NCI-H2107 (cell line): ENCODE measurements around the gene PHOSPHO2.
"Not testable (repeated sequence)": the region's sequence is repeated elsewhere in the genome, so short reads cannot be mapped to it uniquely, and the experiment has no call there.

Experiments used
- DNase-seq: peaks from one replicate; lab custom pipeline; 2025; lab: John Stamatoyannopoulos, UW

The PHOSPHO2 gene

GRCh38 chr2:169684135-169684565 is 10.1 kb upstream of the PHOSPHO2 start:
- no peak for DNase-seq

- not testable (repeated sequence) for DNase-seq
Measured at GRCh38 chr2:169684712-169685111, 9.6 kb upstream of the PHOSPHO2 start.

GRCh38 chr2:169686825-169687224 is 7.4 kb upstream of the PHOSPHO2 start:
- DNase-seq, result not testable (repeated sequence)

- DNase-seq, result not testable (repeated sequence)
Measured at GRCh38 chr2:169687943-169688342, 6.3 kb upstream of the PHOSPHO2 start.

GRCh38 chr2:169690958-169691357 is 3.3 kb upstream of the PHOSPHO2 start:
- no peak for DNase-seq

GRCh38 chr2:169692718-169693117 is 1.6 kb upstream of the PHOSPHO2 start:
- DNase-seq, result no peak

GRCh38 chr2:169693360-169693759 is 909 bp upstream of the PHOSPHO2 start:
- no peak for DNase-seq

- no peak for DNase-seq
Measured at GRCh38 chr2:169694894-169695260, 608 bp downstream of the PHOSPHO2 start.

- no peak for DNase-seq
Measured at GRCh38 chr2:169696381-169696780, 2.1 kb downstream of the PHOSPHO2 start.

- DNase-seq, result not testable (repeated sequence)
Measured at GRCh38 chr2:169699173-169699572, 4.9 kb downstream of the PHOSPHO2 start.

- no peak for DNase-seq
Measured at GRCh38 chr2:169702996-169703395, 8.7 kb downstream of the PHOSPHO2 start.

GRCh38 chr2:169704160-169704708 is 10.0 kb downstream of the PHOSPHO2 start:
- no peak for DNase-seq

- DNase-seq, result no peak
Measured at GRCh38 chr2:169705927-169706326, 11.7 kb downstream of the PHOSPHO2 start.

GRCh38 chr2:169707626-169708025 is 13.4 kb downstream of the PHOSPHO2 start:
- no peak for DNase-seq

- DNase-seq, result no peak
Measured at GRCh38 chr2:169709331-169709730, 15.1 kb downstream of the PHOSPHO2 start.

GRCh38 chr2:169709981-169710380 is 15.7 kb downstream of the PHOSPHO2 start:
- DNase-seq, result no peak

- DNase-seq, result no peak
Measured at GRCh38 chr2:169711751-169712509, 17.7 kb downstream of the PHOSPHO2 start.

GRCh38 chr2:169712791-169713227 is 18.5 kb downstream of the PHOSPHO2 start:
- DNase-seq, result no peak

- DNase-seq, result no peak
Measured at GRCh38 chr2:169713331-169713730, 19.1 kb downstream of the PHOSPHO2 start.

GRCh38 chr2:169714699-169715098 is 20.4 kb downstream of the PHOSPHO2 start:
- DNase-seq, result no peak

GRCh38 chr2:169715379-169716237 is 21.3 kb downstream of the PHOSPHO2 start:
- DNase-seq, result no peak

- no peak for DNase-seq
Measured at GRCh38 chr2:169716238-169716886, 22.1 kb downstream of the PHOSPHO2 start.
